ENCODE data around the gene GOLIM4.

GOLIM4 gene

GRCh38 chr3:167973046-167973445, 122.7 kb downstream of the GOLIM4 start:
- intact Hi-C loops (cut with DNase I): no loop called here

DNA sequence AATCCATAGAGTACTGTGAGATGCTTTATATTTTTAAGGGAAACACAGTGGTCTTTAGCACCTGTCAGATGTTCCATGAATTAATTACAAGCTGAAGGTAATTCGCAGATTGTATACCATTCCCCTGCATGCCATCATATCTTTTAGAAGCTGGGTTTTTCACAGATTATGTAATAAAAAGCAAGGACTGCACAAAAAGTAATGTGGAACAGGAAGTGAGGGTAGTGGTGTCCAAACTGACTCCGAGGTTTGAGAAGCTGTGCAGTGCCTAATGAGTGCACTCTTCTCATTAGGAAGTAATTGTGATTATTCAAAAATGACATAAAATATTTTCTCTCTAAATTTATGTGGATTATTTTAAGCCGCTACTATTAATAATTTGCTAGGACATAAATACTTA, 123.2 kb downstream of the GOLIM4 start:
- intact Hi-C loops (cut with DNase I): no loop called here
- no peak for DNase-seq

More at GRCh38 chr3:167973046-167973445, 122.7 kb downstream of the GOLIM4 start:
- no peak for DNase-seq

DNA sequence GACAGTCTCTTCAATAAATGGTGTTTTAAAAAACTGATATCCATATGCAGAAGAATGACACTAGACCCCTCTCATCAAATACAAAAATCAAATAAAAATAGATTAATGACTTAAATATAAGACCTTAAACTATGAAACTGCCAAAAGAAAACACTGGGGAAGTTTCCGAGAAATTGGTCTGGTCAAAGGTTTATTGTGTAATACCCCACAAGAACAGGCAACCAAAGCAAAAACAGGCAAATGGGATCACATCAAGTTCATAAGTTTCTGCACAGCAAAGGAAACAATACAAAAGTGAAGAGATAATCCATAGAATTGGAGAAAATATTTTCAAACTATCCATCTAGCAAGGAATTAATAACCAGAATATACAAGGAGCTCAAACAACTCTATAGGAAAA, 126.2 kb downstream of the GOLIM4 start:
- DNase-seq: no peak
- intact Hi-C loops (cut with DNase I): no loop called here

GRCh38 chr3:167967257-167968036, 128.3 kb downstream of the GOLIM4 start:
- intact Hi-C loops (cut with DNase I): no loop called here
- peak in 1 of 42 donors; percentile 35 for DNase-seq
